GM19452 (cell line): ENCODE measurements around the gene CLPSL2.
A peak's percentile ranks its signal among the peaks of the same experiment; 100 is the strongest.
"Not testable (repeated sequence)": the region's sequence is repeated elsewhere in the genome, so short reads cannot be mapped to it uniquely, and the experiment has no call there.

Experiments
- ATAC-seq: cut with Tn5 transposase; IDR thresholded peaks from one replicate; pipeline ENCODE4 v1.9.1; 2021; ENCODE audit not compliant: unreplicated experiment

CLPSL2 gene, protein sequence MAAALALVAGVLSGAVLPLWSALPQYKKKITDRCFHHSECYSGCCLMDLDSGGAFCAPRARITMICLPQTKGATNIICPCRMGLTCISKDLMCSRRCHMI

GRCh38 chr6:35776364-35777215 lies at the start of gene CLPSL2:
TSS of gene CLPSL2 (plus strand) at chr6:35776598. CDS start at chr6:35776619, 21 bp downstream.
- ATAC-seq, result no peak

DNA sequence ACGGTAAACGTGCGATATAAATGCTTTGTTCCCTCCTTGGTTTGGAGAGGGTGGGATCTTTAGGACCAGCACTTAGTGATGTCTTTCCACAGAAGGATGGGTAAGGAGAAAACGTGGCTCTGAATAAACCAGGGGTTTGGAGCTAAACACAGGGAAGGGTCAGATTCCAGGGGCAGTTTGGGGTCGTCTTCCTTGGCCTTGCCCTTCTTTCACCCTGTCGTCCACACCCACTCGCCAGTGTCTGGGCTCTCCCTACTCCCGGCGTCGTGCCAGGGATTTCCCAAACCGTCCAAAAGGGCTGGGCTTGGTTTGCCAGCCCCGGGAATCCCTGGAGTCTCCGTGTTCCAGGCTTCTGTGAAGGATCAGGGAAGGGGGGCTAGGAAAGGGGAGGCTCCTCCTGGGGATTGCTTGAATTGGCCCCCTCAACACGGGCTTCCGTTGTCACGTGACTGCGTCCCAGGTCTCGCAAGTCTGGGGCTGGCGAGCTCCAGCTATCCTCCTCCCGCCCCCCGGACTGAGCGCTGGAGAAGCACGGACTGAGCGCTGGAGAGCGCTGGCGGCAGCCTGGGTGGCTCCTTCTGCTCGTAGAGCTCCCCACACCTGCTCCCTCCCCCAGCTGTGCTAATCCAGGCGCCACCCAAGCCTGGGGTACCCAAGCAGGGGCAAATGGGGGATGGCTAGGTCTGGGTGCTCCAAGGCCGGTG lies 49.0 kb upstream of the CLPSL2 start:
- peak; percentile 12 for ATAC-seq

DNA sequence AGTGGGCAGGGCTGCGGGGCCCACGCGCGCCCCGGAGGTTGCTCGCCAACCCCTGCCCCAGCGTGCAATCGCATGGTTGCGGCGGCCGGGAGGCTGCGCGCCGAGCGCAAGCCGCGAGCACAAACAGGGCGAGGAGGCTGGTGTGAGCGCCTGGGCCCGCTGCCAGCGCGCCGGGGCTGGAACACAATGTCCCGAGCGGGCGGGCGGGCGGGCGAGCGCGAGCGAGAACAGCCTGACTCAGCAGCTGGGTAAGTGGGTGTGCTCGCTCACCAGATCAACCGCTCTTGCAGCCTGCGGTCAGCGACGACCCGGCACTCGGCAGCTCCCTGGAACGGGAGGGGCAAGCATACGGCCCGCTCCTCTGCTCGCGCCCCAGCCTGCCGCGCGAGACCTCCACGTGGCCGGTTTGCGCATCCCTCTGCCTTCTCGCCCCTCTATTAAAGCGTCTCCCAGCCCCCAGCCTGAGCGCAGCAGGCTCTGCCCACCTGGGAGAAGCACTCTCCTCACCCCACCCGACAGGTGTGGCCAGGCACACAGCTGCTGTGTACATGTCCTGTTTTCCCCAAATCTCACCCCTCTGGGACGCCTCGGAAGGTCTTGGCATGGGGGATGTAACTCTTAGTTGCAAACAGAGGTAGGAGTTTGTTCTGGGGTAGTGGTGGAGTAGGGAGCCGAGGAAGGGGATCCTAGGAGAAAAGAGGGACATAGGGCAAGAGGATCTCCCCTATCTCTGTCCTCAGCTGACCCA lies 48.3 kb upstream of the CLPSL2 start:
- ATAC-seq, result peak; percentile 41

DNA sequence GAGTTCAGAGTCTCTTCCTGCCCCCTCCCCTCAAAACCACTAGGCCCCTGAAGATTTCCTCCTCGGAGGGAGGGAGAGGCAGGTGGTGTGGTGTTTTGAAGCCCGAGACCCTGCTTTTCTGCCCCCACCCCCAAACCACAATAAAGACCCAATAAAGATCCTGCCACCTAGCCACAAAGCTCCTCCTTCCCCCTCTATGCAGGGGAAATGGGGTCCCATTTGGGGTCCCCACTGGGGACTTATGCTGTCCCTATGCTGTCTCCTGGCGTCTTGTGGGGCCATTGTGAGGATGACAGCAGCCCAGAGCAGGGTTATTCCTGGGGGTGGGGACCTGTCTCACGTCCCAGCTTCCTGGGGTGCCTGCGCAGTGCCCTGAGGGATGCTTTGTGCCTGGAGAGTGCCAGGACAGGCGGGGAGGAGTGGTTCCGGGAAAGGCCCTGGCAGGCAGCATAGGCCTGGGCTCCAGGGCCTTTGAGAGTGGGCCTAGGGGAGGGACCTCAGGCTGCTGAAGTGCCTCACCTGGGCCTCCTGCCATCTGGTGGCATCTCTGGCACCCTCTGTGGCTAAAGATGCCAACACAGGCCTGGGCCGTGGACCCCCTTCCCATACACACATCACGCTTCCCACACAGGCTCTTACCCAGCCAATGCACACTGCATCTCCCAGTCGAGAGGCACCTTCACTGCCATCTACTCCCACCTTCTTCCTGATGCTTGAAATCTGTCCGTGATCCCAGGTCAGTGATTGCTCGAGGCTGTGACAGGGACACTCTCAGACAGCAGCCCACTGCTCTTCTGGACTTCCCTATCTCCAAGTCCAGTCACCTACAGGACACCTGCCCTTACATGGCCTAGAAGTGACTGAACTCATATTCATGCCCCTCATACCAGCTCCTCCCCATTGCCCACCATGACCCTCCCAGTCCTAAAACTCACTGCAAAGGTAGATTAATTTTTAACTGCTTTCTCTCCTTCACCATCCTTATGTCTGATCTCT lies 47.4 kb upstream of the CLPSL2 start:
- ATAC-seq, result no peak

DNA sequence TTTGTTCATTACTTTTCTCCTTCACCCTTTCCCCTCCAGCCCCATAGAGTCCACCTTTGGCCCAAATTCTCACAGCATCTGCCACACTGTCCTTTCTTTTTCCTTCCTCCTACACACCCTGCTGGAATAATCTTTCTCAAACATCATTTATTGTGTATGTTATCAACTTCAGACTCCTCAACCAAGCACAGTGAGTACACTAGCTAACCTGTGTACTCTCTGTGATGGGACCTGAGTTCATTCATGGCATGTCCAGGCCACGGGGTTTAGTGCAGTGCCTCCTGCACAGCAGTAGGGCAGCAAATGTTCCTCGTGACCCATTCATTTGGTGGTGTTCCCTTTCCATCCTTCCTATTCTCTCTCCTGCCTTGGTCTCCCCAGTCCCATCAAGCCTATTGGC lies 46.7 kb upstream of the CLPSL2 start:
- ATAC-seq, result no peak

DNA sequence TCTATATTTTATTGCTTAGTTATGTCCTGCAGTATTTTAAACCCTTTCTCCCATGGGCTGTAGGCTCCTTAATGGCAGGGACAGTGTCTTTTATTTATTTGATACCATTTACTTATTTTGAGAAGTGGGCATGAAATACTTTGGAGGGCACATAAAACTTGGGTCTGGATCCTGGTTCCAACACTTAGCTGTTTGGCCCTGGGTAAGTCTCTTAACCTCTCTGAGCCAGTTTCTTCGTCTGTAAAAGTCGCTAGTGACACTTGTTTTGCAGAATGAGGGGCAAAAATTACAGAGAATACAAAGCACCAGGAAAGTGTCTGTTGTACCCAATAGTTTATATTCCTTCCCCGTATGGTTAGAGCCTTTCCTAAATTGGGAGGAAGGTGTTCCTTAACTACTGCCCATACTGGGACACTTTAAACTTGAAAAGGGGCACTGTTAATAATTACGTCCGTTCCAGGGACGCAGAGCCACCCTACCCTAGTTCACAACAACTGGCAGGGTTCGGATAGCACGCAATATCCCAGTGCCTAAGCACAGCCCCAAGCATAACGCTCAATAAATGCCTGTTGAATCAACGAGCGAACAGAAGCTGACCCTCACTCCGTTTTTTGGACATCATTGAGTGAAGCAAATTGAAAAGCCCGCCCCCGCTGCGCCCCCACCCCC lies 45.5 kb upstream of the CLPSL2 start:
- no peak for ATAC-seq

DNA sequence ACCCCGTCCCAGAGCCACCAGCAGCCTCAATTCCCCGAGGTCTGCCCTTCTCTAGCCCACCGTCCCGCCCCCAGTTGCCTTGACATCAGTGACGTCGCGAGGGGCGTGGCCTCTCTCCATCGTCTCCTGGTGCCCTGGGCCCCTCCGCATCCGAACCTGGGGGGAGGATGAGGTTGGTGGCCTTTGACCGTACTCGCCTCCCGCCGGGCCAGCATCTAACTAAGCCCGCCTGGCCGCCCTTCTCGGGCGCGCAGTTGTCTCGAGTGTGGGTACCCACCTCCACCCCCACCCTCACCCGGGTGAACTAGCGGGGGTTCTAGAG lies 45.0 kb upstream of the CLPSL2 start:
- ATAC-seq, result peak; percentile 42

- ATAC-seq, result peak; percentile 50
Observed at GRCh38 chr6:35731736-35732532, 44.5 kb upstream of the CLPSL2 start.

- ATAC-seq, result no peak
Observed at GRCh38 chr6:35733633-35734032, 42.8 kb upstream of the CLPSL2 start.

GRCh38 chr6:35734319-35734718 lies 42.1 kb upstream of the CLPSL2 start:
- ATAC-seq, result not testable (repeated sequence)

- ATAC-seq, result no peak
Observed at GRCh38 chr6:35735452-35735851, 40.9 kb upstream of the CLPSL2 start.

DNA sequence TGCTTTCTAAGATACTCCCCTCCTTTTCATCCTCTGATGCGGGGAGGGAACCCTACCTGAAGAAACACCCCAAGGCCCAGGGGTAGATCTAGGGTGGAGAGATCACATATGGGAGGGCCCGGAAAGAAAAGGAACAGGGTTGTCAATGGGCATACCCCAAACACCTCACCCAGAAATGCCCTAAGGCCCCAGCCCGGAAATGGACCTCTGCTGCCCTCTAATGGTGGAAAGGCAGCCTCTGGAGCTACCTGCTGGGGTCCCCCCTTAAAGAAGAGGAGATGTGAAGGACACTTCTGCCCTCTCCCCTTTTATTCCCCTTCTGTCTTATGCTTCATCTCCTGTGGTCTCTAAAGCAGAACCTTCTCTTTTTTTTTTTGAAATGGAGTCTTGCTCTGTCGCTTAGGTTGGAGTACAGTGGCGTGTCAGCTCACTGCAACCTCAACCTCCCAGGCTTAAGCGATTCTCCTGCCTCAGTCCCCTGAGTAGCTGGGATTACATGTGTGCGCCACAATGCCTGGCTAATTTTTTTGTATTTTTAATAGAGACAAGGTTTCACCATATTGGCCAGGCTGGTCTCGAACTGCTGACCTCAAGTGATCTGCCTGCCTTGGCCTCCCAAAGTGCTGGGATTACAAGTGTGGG lies 40.0 kb upstream of the CLPSL2 start:
- no peak for ATAC-seq

GRCh38 chr6:35736982-35737412 lies 39.4 kb upstream of the CLPSL2 start, which contains the start of gene ARMC12:
TSS of gene ARMC12 (plus strand) at chr6:35737032. CDS start at chr6:35737109, 77 bp downstream.
- no peak for ATAC-seq

GRCh38 chr6:35737413-35738211 lies 38.8 kb upstream of the CLPSL2 start:
- no peak for ATAC-seq

DNA sequence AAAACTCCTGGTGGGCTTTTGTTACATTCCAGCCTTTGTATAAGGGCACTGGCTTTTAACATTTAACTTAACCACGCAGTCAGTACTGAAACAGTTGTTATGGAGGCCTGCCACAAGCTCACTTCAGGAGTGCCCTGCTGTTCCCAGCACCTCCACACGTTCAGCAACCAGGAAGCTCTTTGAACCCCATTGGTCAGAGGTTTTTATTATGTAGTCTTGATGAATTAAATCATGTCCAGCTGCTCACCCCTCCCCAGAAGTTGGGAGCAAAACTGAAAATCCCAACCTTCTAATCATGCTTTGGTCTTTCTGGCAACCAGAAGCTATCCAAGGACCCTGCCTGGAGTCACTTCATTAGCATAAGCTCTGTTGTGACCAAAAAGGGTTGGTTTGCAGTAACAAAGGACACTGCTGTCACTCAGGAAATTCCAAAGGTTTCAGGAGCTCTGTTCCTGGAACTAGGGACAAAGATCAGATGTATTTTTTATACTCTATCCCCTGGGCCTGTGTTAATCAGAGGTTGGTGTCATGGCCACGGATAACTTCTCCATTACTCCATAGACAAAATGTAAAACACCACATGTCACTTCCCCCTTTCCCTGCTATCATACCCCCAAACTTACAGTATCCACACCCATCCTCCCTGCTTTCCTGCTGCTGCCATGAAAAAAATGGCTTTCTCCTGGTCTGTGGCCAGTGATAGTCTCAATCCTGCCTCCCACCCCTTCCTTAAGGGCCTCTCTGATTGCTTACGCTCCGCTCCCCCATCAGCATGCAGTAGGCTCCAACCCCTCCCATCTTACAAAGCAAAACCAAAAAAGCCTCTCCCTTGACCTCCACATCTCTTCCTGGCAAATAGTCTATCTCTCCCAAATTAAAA lies 36.5 kb upstream of the CLPSL2 start:
- ATAC-seq, result no peak

DNA sequence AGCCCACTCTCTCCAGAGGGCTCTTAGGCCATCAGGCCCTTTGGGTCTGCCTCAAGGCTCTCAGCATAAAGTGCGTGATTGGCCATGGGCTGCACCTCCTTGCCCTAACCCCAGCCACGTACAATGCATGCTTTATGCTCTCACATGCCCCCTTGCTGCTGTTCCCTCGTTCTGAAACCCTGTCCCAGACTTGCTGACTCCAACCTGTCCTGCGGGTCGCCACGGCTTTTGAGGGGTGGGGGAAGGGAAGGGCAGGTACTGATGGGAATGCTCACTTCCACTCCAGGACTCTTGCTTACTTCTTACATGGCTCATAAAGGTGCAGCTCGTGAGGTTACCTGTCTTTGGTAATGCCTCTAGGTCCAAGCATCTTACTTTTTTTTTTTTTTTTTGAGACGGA lies 33.6 kb upstream of the CLPSL2 start:
- no peak for ATAC-seq

DNA sequence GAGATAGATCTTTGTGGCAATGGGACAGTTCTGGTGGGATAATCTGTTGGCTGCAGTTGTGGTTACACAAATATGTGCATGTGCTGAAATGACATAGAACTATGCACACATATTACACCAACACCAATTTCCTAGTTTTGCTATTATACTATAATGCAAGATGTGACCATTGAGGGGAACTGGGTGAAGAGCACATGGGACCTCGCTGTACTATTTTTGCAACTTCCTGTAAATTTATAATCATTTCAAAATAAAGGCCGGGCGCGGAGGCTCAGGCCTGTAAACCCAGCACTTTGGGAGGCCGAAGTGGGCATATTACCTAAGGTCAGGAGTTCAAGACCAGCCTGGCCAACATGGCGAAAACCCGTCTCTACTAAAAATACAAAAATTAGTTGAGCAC lies 30.9 kb upstream of the CLPSL2 start:
- no peak for ATAC-seq
